Tibial nerve (tissue), 4 donors: ENCODE results near the gene CXorf58.

Experiments
- EP300 ChIP-seq, 2 donors: sonication (generic); formaldehyde crosslinking; IDR thresholded peaks; one replicate each; pipeline ENCODE4 v1.6.1; 2017; ENCODE audit warnings: antibody characterized with exemption in 2 of 2, mild to moderate bottlenecking in 1 of 2
- POLR2A ChIP-seq, 2 donors: fragments of 450-650 bp; IDR thresholded peaks; one replicate each; pipeline ENCODE4 v1.6.1; 2017; ENCODE audit warnings: antibody characterized with exemption in 2 of 2, mild to moderate bottlenecking in 2 of 2, moderate library complexity in 2 of 2
- TF ChIP-seq, protein P1 (sequence below), 5 experiments: fragments of 200-600 bp in 3 of 5; fragments of 450-650 bp in 2 of 5; sonication (generic) in 3 of 5; IDR thresholded peaks; one replicate each; pipeline ENCODE4 v1.5.1; 2016 to 2019; ENCODE audit warnings: antibody characterized with exemption in 5 of 5, mild to moderate bottlenecking in 3 of 5, moderate library complexity in 2 of 5

DNA sequence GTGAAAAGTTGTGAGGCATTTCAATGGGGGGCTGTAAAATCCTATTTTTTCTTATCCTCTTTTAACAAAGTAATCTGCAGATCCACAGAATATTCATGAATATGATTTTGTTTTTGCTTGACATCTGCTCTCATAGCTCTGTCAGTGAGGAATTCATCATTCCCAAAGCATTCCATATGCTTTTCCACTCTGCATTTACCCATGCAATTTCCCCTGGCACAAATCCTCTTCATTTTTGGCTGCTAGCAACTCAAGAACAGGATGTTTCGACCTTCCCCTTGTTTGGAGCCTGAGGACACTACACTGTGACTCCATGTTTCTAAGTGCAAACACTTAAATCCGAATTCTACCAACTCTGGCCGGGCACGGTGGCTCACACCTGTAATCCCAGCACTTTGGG lies 70.7 kb downstream of the CXorf58 start:
- TF ChIP-seq, protein P1, sequence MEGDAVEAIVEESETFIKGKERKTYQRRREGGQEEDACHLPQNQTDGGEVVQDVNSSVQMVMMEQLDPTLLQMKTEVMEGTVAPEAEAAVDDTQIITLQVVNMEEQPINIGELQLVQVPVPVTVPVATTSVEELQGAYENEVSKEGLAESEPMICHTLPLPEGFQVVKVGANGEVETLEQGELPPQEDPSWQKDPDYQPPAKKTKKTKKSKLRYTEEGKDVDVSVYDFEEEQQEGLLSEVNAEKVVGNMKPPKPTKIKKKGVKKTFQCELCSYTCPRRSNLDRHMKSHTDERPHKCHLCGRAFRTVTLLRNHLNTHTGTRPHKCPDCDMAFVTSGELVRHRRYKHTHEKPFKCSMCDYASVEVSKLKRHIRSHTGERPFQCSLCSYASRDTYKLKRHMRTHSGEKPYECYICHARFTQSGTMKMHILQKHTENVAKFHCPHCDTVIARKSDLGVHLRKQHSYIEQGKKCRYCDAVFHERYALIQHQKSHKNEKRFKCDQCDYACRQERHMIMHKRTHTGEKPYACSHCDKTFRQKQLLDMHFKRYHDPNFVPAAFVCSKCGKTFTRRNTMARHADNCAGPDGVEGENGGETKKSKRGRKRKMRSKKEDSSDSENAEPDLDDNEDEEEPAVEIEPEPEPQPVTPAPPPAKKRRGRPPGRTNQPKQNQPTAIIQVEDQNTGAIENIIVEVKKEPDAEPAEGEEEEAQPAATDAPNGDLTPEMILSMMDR (IDR thresholded peaks at IDR 0.05) = no peak
- no peak for TF ChIP-seq POLR2A (IDR thresholded peaks at IDR 0.05)
- TF ChIP-seq EP300 (IDR thresholded peaks at IDR 0.05) = no peak
